ENCODE results near the gene ANKRD27. TPM values are rescaled to one million over a fixed set of nuclear protein-coding genes. Genes with fewer than 3 reads are reported as not detected.
"Not testable (repeated sequence)": the region's sequence is repeated elsewhere in the genome, so short reads cannot be mapped to it uniquely, and the experiment has no call there.

ANKRD27 gene
- total RNA-seq, 1 donor from 2014 or later = 28.8 TPM

- peak; percentile 68 to 86 for DNase-seq (ENCODE audit: low read depth in 2 of 2)
Observed at GRCh38 chr19:32691291-32691951, 16.4 kb upstream of the ANKRD27 start, which contains the start of gene NUDT19. Gene NUDT19, plus strand, starts transcription at chr19:32691821. Its CDS starts 140 bp downstream, at chr19:32691961.

GRCh38 chr19:32688311-32688710, 13.3 kb upstream of the ANKRD27 start:
- peak in 1 of 2 donors; percentile 13 for DNase-seq (ENCODE audit: low read depth in 2 of 2)

- no peak for DNase-seq (ENCODE audit: low read depth in 2 of 2)
Observed at GRCh38 chr19:32687681-32688080, 12.7 kb upstream of the ANKRD27 start.

GRCh38 chr19:32686847-32687475, 12.0 kb upstream of the ANKRD27 start:
- DNase-seq (ENCODE audit: low read depth in 2 of 2) = no peak

GRCh38 chr19:32682317-32682716, 7.3 kb upstream of the ANKRD27 start:
- no peak for DNase-seq (ENCODE audit: low read depth in 2 of 2)

GRCh38 chr19:32680986-32681385, 6.0 kb upstream of the ANKRD27 start:
- DNase-seq (ENCODE audit: low read depth in 2 of 2) = no peak

- no peak for DNase-seq (ENCODE audit: low read depth in 2 of 2)
Observed at GRCh38 chr19:32677657-32678056, 2.7 kb upstream of the ANKRD27 start.

GRCh38 chr19:32676895-32677359, 1.9 kb upstream of the ANKRD27 start:
- no peak for DNase-seq (ENCODE audit: low read depth in 2 of 2)

GRCh38 chr19:32676186-32676894, 1.4 kb upstream of the ANKRD27 start:
- peak in 1 of 2 donors; percentile 27 for DNase-seq (ENCODE audit: low read depth in 2 of 2)

- DNase-seq (ENCODE audit: low read depth in 2 of 2) = peak; percentile 48 to 86
Observed at GRCh38 chr19:32675720-32676185, 773 bp upstream of the ANKRD27 start, which contains the start of gene RGS9BP. Gene RGS9BP, plus strand, starts transcription at chr19:32675848. Its CDS starts 416 bp downstream, at chr19:32676264.

GRCh38 chr19:32674153-32674930, 638 bp downstream of the ANKRD27 start:
- peak in 1 of 2 donors; percentile 14 for DNase-seq (ENCODE audit: low read depth in 2 of 2)

GRCh38 chr19:32673573-32673972, 1.4 kb downstream of the ANKRD27 start:
- no peak for DNase-seq (ENCODE audit: low read depth in 2 of 2)

GRCh38 chr19:32672841-32673240, 2.1 kb downstream of the ANKRD27 start:
- DNase-seq (ENCODE audit: low read depth in 2 of 2) = no peak

GRCh38 chr19:32671883-32672593, 2.9 kb downstream of the ANKRD27 start:
- DNase-seq (ENCODE audit: low read depth in 2 of 2) = no peak

- DNase-seq (ENCODE audit: low read depth in 2 of 2) = no peak
Observed at GRCh38 chr19:32669310-32669709, 5.7 kb downstream of the ANKRD27 start.

GRCh38 chr19:32666084-32666483, 8.9 kb downstream of the ANKRD27 start:
- DNase-seq (ENCODE audit: low read depth in 2 of 2) = no peak

GRCh38 chr19:32662186-32662585, 12.8 kb downstream of the ANKRD27 start:
- peak; percentile 84 to 90 for DNase-seq (ENCODE audit: low read depth in 2 of 2)

- DNase-seq (ENCODE audit: low read depth in 2 of 2) = no peak
Observed at GRCh38 chr19:32661318-32661717, 13.7 kb downstream of the ANKRD27 start.

- no peak for DNase-seq (ENCODE audit: low read depth in 2 of 2)
Observed at GRCh38 chr19:32658527-32658926, 16.5 kb downstream of the ANKRD27 start.

- no peak for DNase-seq (ENCODE audit: low read depth in 2 of 2)
Observed at GRCh38 chr19:32658075-32658474, 16.9 kb downstream of the ANKRD27 start.

- not testable (repeated sequence) for DNase-seq (ENCODE audit: low read depth in 2 of 2)
Observed at GRCh38 chr19:32656379-32656778, 18.6 kb downstream of the ANKRD27 start.
